HepG2 (cell line): Measurements from ENCODE around the gene MLXIPL. TPM values are rescaled to one million over a fixed set of nuclear protein-coding genes. Genes with fewer than 3 reads are reported as not detected.
"Not testable (repeated sequence)": the region's sequence is repeated elsewhere in the genome, so short reads cannot be mapped to it uniquely, and the experiment has no call there.

Experiments
- ATAC-seq: fragments of 200-7000 bp; cut with Tn5 transposase; 3 replicates; pipeline ENCODE4 v1.9.1; 2020; ENCODE audit warnings: mild to moderate bottlenecking, moderate library complexity
- BruUV-seq: library from RNA; stranded (reverse); fragments of 400-500 nt; replicated peaks from 2 replicates; lab custom pipeline; 2021; lab: Mats Ljungman, UMichigan
- CTCF ChIA-PET: fragments of 300-600 bp; formaldehyde crosslinking; extraction: SDS; loops from one replicate; lab custom pipeline; 2021; ENCODE audit warnings: low total read pairs, inconsistent platforms, low intra/inter-chr PET ratio; lab: Yijun Ruan, JAX
- POLR2A ChIA-PET: fragments of 350-600 bp; sonication (Branson Sonifier 250); formaldehyde crosslinking; loops from one replicate; lab custom pipeline; 2020; ENCODE audit warnings: antibody characterized with exemption, inconsistent platforms; lab: Yijun Ruan, JAX
- DNase-seq: peaks from one replicate; pipeline ENCODE4 v3.0.0-alpha.2; 2015; ENCODE audit warnings: low spot score
- FAIRE-seq: peaks from 3 replicates; lab custom pipeline; 2011; peaks lifted over from hg19 to GRCh38; lab: Jason Lieb, UNC
- H2AFZ ChIP-seq: one replicate; pipeline ENCODE4 v1.6.1; 2011; ENCODE audit warnings: low read length, inconsistent platforms
- H3K27ac ChIP-seq: fragments of 300-600 bp; 3 replicates; pipeline ENCODE4 v1.8.0; 2011; ENCODE audit warnings: mixed run types, mild to moderate bottlenecking, mixed read lengths, low read length, inconsistent platforms; ENCODE audit not compliant: insufficient read depth; ENCODE audit errors: extremely low read length
- H3K27me3 ChIP-seq, 2 experiments: fragments of 200-600 bp in 1 of 2; 2 replicates in 1 of 2; 3 replicates in 1 of 2; pipeline versions ENCODE4 v1.6.0 to v1.8.0; 2011; ENCODE audit warnings: low read length in 2 of 2, mild to moderate bottlenecking in 2 of 2, moderate library complexity in 2 of 2, inconsistent platforms in 1 of 2; ENCODE audit not compliant: insufficient read depth in 2 of 2, control insufficient read depth in 1 of 2
- H3K36me3 ChIP-seq, 2 experiments: fragments of 200-600 bp in 1 of 2; replicated peaks in 1 of 2; 2 replicates in 1 of 2; 3 replicates in 1 of 2; pipeline versions ENCODE4 v1.5.1 to v1.8.0; 2011; ENCODE audit warnings: low read length in 2 of 2, inconsistent platforms in 1 of 2; ENCODE audit not compliant: insufficient read depth in 2 of 2, control insufficient read depth in 1 of 2
- H3K4me1 ChIP-seq: 2 replicates; pipeline ENCODE4 v1.5.1; 2012; ENCODE audit warnings: low read length, inconsistent platforms; ENCODE audit not compliant: insufficient read depth
- H3K4me2 ChIP-seq: 2 replicates; pipeline ENCODE4 v1.6.0; 2011; ENCODE audit warnings: low read depth, low read length, inconsistent platforms
- H3K4me3 ChIP-seq, 3 experiments: fragments of 200-600 bp in 1 of 3; sonication (generic), shearing (Covaris generic) in 1 of 3; replicated peaks in 1 of 3; 2 replicates each; pipeline ENCODE4 v1.5.1; 2011 to 2016; ENCODE audit warnings: low read length in 3 of 3, inconsistent platforms in 2 of 3, low read depth in 2 of 3, mild to moderate bottlenecking in 2 of 3, control low read depth in 1 of 3, mixed read lengths in 1 of 3; ENCODE audit not compliant: insufficient read depth in 1 of 3
- H3K79me2 ChIP-seq: one replicate; pipeline ENCODE4 v1.6.1; 2011; ENCODE audit warnings: low read length, inconsistent platforms; ENCODE audit not compliant: insufficient read depth
- H3K9ac ChIP-seq: 2 replicates; pipeline ENCODE4 v1.6.0; 2011; ENCODE audit warnings: mild to moderate bottlenecking, low read depth, low read length, inconsistent platforms; ENCODE audit not compliant: insufficient read depth
- H3K9me3 ChIP-seq: 2 replicates; pipeline ENCODE4 v1.5.1; 2012; ENCODE audit warnings: mild to moderate bottlenecking, low read length
- H4K20me1 ChIP-seq: 2 replicates; pipeline ENCODE4 v1.6.0; 2011; ENCODE audit warnings: inconsistent platforms, mild to moderate bottlenecking, low read length, moderate library complexity; ENCODE audit not compliant: insufficient read depth
- DRAP1 ChIP-seq: IDR thresholded peaks from 2 replicates; pipeline ENCODE4 v1.6.1; 2016; ENCODE audit warnings: missing genetic modification reagents, missing compliant biosample characterization
- FOXK2 ChIP-seq: fragments of 450-650 bp; IDR thresholded peaks from 2 replicates; pipeline ENCODE4 v1.6.1; 2016
- ZBTB43 ChIP-seq: sonication (generic); formaldehyde crosslinking; conservative IDR thresholded peaks from 2 replicates; pipeline ENCODE4 v1.4.0; 2020; ENCODE audit warnings: missing genetic modification reagents
- ZNF431 ChIP-seq: sonication (generic); formaldehyde crosslinking; IDR thresholded peaks from 2 replicates; pipeline ENCODE4 v1.9.0; 2022; ENCODE audit warnings: missing genetic modification reagents, low read depth, mild to moderate bottlenecking, borderline replicate concordance
- ZNF770 ChIP-seq: sonication (generic); formaldehyde crosslinking; IDR thresholded peaks from 2 replicates; pipeline ENCODE4 v1.5.0; 2020; ENCODE audit warnings: mild to moderate bottlenecking, missing genetic modification reagents
- WGBS: methylation state at CpG from one replicate; pipeline ENCODE4 v1.1.6; 2017; ENCODE audit warnings: low lambda C conversion rate; 5-methylcytosine and 5-hydroxymethylcytosine counted together
- in situ Hi-C: cut with HindIII; loops from 2 replicates; pipeline ENCODE4 v1.10.0; 2017; ENCODE audit warnings: low pct_unique_long_range_greater_than_20kb; ENCODE audit not compliant: extremely low pct_ligation_motif_present
- intact Hi-C: fragments of 100-400 bp; cut with micrococcal nuclease; formaldehyde crosslinking; loops from one replicate; pipeline ENCODE4 v1.10.0; 2022; ENCODE audit not compliant: unreplicated experiment
- polyA plus RNA-seq, 8 experiments: library from polyadenylated mRNA; depleted of rRNA in 3 of 8; stranded (reverse) in 7 of 8; unstranded in 1 of 8; fragments of >200 nt; fragmentation: Illumina TruSeq in 4 of 8; extraction: Trizol in 4 of 8; gene quantifications; 2 replicates each; pipeline versions ENCODE4 v1.2.1 to v1.2.3, GENCODE V29; 2011 to 2016; ENCODE audit warnings: low read depth in 4 of 8, missing spikeins in 1 of 8, mixed read lengths in 1 of 8; ENCODE audit not compliant: insufficient read depth in 1 of 8
- total RNA-seq, 5 experiments: library from RNA; depleted of rRNA; stranded (reverse); fragments of >200 nt; fragmentation: Illumina TruSeq; extraction: Trizol; gene quantifications; 2 replicates each; pipeline ENCODE4 v1.2.3, GENCODE V29; 2016; ENCODE audit warnings: low read depth in 1 of 5

The MLXIPL gene
- total and polyA plus RNA-seq, 2 of the 13 experiments (the other 11 are each of a cell fraction or from before 2014, with no cell fraction given): 51.6 to 60.1 TPM

- H3K4me1 ChIP-seq: peaks cover 16% of the 10 kb centered on the region
- H3K9me3 ChIP-seq: no peaks in the 10 kb centered on the region
- in situ Hi-C loops: no loop called here
- intact Hi-C loops: no loop called here
- DNase-seq (no peak), FAIRE-seq (no peak), ATAC-seq (no peak)
- H3K27me3 ChIP-seq: no peaks in the 10 kb centered on the region
- ChIA-PET CTCF (no interaction called here), POLR2A (no interaction called here)
- no peak overlapping the region for H3K27ac ChIP-seq
- no peak overlapping the region for H2AFZ ChIP-seq
- no peaks in the 10 kb centered on the region for H3K36me3 ChIP-seq
- H3K79me2 ChIP-seq: no peaks in the 10 kb centered on the region
- H4K20me1 ChIP-seq: no peaks in the 10 kb centered on the region
- peak; percentile 37; the same call in 1 of the 2 replicates for TF ChIP-seq ZNF770 (CRISPR knock-in tag)
- no peak for TF ChIP-seq DRAP1
- no peak for TF ChIP-seq ZBTB43 (CRISPR knock-in tag)
- 0 out of 2 replicates have a peak, but pooled peaks have one; percentile 14 for TF ChIP-seq FOXK2
- H3K4me3 ChIP-seq: no peak overlapping the region
- WGBS: 50% methylated on average over 8 of the region's 8 CpGs
- H3K4me2 ChIP-seq: no peak overlapping the region
- no peak overlapping the region for H3K9ac ChIP-seq
- BruUV-seq: no TSS peak
Measured at GRCh38 chr7:73659983-73660382, 35.7 kb upstream of the MLXIPL start.

- peak; percentile 95 for TF ChIP-seq ZNF431 (CRISPR knock-in tag)
- H3K36me3 ChIP-seq, DNase-seq, H2AFZ ChIP-seq, BruUV-seq, H3K9me3 ChIP-seq, H3K27ac ChIP-seq, ATAC-seq, FAIRE-seq, H3K79me2 ChIP-seq, H3K27me3 ChIP-seq, H3K4me2 ChIP-seq, POLR2A ChIA-PET, H4K20me1 ChIP-seq, H3K9ac ChIP-seq, in situ Hi-C loops, H3K4me3 ChIP-seq, intact Hi-C loops, CTCF ChIA-PET: not testable (repeated sequence)
- peaks cover 28% of the 10 kb centered on the region for H3K4me1 ChIP-seq
- 44% methylated on average over 4 of the region's 4 CpGs for WGBS
Measured at GRCh38 chr7:73655309-73655708, 31.0 kb upstream of the MLXIPL start.
